NCI-H146 (cell line): Measurements from ENCODE around the gene TPRKB.
"Not testable (repeated sequence)": the region's sequence is repeated elsewhere in the genome, so short reads cannot be mapped to it uniquely, and the experiment has no call there.

Experiments used
- DNase-seq: peaks from one replicate; lab custom pipeline; 2025; lab: John Stamatoyannopoulos, UW

The TPRKB gene

DNA sequence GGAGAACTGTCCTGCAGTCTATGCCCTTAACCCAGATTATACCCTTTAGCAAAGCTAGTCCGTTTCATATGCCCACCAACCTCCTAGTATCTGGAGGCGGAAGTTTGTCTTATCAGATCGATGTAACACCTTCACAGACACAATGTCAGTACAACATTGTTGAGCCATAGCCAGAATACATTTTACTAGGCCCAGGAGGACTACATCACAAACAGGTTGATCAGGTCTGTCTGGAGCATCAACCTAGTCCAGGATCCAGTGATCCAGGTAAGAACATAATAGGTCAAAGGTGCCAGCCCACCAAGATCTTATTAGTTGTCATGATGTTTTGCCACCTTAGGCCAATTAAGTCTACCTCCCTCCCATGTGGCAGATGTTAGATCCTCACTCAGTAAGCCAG lies 2.0 kb upstream of the TPRKB start:
- no peak for DNase-seq

DNA sequence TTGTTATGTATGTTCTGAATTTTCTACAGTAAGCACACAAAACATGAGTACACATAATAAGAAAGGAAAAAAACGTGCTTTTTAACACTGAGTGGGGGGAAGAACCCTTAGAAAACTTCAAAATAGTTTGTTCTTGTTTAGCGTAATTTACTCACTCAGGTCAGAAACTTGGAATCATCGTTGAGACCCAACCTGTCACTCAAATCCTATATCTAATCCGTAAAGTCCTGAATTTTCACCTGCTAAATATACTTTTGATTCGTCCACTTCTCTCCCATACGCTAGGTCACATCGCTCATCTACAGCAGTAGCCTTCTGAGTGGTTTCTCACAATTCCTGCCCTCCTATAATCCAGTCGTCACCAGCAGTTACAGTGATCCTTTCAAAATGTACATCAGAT lies 767 bp downstream of the TPRKB start:
- no peak for DNase-seq

DNA sequence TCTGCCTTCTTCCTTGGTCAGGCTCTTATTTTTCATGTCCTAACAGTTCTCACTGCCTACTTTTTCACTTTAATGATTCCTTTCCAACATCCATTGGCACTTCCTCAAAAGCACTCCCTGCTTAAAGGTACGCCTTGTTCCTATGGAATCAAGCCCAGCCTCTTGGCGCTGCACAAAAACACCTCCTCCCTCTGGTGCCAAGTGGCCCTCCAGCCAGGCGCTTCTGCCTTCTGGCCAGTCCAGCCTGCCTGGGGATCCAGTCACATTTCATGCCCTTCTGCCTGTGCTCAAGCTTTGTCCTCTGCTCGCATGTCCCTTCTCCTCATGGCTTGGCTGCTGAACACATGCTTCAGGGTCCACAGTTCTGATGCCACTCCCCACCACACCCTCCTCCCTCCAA lies 6.3 kb downstream of the TPRKB start:
- DNase-seq: no peak

DNA sequence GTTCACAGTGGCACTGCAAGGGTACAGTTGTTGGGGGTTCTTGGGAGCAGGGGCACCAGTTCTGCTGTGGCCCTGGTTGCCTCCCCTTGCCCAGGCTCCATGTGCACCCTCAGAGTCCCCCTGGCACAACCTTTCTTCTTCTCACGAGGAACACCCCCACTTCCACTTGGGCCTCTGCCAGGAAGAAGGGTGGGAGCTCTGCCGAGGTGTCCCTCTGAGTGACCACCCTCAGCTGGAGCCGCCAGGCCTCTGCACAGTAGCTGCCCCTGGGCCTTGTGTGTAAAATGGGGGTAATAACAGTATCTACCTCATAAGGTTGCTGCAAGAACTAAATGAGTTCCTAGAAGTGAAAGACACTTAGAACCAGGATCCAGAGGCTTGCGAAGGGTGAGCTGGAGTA lies 8.4 kb downstream of the TPRKB start:
- no peak for DNase-seq

DNA sequence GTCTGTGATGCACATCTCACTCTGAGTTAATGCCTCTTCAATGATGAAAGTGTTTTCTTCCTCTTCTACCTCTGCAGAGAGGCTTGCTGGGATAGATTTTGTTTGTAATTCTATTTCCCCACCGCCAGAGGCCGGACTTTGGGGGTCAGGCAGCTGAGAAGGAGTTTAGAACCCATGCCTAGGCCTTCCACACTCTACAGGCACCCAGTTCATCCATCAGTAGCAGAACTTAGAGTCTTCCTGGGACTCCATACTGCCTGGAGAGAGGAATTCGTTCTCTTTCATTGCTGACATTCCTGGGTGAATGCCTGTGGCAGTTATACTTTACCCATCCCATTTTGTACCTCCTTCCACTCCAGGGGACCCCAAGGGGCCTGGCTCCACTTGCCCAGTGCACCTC lies 9.1 kb downstream of the TPRKB start:
- DNase-seq: no peak

DNA sequence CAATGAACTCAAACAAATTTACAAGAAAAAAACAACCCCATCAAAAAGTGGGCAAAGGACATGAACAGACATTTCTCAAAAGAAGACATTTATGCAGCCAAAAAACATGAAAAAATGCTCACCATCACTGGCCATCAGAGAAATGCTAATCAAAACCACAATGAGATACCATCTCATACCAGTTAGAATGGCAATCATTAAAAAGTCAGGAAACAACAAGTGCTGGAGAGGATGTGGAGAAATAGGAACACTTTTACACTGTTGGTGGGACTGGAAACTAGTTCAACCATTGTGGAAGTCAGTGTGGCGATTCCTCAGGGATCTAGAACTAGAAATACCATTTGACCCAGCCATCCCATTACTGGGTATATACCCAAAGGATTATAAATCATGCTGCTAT lies 10.5 kb downstream of the TPRKB start:
- not testable (repeated sequence) for DNase-seq

DNA sequence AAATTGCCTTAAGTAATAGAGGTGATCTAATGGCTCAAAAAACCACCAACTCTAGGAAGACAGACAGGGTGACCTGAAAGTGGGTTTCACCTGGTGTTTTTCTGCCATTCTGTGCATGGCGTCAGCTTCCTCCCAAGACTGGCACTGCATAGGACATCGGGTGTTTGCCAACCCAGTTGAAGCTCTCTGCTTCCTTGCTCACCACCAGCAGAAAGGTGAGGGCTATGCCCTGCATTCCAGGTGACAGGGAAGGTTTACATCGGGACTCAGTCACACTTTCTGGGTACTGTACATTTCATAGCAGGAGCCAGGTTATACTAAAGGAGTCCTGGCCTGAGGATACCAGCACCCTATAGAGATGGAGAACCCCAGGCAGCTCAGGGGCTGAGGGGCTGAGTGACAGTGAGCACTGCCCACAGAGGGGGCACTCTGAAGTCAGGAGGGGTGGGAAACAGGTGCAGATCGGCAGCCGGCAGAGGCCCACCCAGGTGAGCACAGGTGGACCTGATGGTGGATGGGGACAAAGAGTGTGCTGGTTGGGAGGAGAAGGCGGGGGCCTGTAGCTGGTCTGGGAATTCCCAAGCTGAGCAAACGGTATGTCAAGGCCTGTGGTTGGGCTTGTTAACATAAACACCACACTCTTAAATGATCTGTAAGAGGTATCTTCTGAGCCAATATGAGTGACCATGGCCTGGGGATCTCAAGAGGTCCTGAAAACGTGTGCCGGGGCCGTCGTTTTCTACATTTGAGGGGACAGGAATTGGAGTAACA lies 18.1 kb downstream of the TPRKB start:
- no peak for DNase-seq

DNA sequence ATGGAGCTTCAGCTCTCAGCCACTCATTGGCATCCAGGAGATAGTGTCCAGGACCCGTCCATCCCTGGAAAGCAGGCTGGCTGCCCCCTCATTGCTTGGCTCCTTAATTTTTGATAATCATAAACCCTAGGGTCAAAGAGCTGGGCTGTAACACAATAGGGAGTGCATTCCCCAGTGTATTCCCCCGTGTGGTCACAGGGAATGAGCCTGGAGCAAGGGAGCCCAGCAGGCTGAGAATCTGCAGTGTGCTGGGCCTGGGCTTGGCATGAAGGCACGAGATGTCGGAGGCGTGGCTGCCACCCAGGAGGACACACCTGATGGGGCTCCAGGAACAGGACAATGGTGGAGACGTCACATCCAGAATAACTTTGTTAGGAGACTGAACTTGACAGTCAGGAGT lies 18.7 kb downstream of the TPRKB start:
- DNase-seq: no peak

DNA sequence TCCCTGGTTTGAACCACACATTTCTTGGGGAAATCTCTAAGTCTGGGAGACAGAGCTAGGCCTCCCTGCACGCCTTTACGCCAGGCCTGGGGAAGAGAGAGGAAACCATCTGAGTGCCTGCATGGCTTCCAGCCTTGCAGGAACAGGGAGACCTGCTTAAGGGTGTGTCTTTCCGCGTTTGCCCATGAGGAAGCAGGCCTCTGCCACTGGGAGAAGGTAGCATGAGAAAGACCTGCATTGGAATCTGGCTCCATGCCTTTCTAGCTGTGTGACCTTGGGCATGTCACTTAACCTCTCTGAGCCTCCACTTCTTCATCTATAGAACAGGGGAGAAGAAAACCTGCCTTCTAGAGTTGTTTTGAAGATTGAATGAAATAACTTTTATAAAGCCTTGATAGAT lies 19.4 kb downstream of the TPRKB start:
- DNase-seq: not testable (repeated sequence)

DNA sequence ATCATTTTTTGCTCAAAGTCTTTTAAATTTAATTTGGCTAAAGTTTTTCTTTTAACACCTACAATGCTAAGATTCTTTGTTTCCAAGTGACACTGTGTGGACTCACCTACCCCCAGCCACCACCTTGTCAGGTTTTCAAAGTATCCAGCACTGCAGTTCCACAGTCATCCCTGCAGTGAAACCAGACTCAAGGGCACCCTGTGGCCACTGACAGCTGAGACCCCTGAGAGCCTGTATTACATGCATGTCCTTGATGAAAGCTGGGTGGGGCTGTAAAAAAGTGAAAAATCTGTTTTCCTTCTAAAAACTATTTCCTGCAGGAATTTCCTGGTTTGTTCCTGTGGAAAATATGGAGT lies 19.9 kb downstream of the TPRKB start:
- DNase-seq: no peak

DNA sequence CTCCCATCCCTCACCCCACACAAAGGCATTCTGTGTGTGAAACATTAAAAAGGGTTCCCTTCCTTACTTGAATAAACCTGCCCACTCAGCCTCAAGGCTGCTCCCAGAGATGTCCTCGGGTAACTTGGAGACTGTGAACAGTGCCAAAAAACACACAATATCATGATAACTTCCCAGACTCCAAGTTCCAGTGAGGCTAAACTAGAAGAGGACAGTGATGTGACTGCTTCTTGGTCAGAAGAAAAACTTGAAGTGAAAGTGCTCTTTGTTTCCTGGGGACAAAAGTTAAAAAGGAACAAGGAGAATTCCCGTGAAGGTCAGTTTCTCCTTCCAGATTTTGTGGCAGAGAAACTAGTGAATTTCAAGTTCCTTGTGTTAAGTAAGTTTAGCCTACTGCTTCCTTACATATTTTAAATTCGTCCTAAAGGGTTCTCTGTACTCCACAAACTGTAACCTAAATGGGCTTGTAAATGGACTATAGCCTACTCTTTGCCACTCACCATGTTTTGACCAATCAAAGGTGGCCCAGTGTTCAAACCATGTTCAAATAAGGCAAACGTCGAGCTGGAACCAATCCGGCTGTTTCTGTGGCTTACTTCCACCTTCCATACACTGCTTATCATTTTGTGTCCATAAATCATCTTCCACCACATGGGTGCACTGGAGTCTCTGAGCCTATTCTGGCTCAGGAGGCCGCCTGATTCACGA lies 20.4 kb downstream of the TPRKB start:
- no peak for DNase-seq

DNA sequence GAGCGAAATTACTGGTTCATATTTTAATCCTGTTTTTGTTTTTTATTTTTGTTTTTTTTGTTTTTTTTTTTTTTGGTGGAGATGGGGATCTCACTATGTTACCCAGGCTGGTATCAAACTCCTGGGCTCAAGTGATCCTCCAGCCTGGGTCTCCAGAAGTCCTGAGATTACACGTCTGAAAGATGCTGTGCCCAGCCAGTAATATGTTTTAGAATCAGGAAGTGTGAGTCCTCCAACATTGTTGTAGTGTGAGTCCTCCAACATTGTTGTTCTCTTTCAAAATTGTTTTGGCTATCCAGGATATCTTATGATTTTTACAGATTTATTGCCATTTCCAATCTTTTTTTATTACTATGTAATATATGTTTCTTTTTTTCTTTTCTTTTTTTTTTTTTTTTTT lies 23.1 kb downstream of the TPRKB start:
- DNase-seq: no peak

DNA sequence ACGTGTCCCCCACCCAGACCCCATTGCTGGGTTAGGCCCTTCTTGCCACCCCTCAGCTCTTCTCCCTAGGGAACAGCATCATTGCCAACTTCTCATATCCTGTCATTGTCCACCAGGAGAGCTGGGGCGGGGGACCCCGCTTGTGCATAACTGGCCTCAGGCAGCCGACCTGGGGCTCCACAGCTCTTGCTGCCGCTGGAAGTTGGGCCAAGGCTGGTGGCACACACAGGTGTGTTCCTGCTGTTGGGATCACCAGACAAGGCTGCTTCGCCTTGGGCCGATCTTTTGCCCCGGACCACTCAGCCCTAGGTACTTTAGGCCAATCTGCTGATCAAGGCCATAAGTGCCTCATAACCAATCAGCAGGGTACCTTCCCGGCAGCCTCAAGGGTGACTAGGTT lies 28.6 kb downstream of the TPRKB start:
- no peak for DNase-seq

DNA sequence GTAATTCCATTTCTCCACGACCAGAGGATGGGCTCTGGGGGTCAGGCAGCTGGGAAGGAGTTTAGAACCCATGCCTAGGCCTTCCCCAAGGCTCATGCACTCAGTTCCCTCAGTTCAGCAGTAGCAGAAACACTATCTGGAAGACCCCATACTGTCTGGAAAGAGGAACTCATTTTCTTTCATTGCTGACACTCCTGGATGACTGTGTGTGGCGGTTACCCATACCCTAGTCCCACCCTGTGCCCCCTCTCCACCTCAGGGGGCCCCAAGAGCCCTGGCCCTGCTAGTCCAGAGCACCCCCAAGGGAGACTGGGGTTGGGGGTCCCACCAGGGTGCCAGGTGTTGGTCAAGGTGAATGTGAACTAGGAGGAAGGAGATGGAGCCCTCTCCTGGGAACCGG lies 29.5 kb downstream of the TPRKB start:
- no peak for DNase-seq

DNA sequence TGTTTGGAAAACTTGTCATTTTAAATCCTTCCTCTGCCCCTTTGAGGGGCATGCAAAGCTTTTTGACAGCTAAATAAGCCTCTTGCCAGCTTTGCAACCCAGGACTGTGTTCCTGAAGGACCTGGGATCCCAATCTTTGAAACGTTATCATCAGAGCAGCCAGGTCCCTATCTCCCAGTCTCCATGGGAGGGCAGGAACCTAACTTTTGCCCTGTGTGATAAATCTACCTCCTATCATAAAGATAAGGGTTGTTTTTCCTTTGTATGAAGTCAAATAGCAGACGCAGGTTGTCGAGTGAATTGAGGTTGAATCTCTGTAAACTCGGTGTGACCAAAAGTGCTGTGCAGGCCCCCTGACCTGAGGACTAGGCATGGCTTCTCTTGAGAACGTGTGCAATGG lies 30.1 kb downstream of the TPRKB start:
- DNase-seq: no peak

DNA sequence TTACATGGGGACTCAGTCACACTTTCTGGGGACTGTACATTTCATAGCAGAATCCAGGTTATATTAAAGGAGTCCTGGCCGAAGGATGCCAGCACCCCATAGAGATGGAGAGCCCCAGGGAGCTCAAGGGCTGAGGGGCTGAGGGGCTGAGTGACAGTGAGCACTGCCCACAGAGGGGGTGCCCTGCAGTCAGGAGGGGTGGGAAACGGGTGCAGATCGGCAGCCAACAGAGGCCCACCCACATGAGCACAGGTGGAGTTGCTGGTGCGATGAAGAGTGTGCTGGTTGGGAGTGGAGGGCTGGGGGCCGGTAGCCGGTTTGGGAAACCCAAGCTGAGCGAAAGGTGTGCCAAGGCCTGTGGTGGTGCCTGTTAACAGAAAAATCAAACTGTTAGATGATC lies 32.1 kb downstream of the TPRKB start:
- no peak for DNase-seq

DNA sequence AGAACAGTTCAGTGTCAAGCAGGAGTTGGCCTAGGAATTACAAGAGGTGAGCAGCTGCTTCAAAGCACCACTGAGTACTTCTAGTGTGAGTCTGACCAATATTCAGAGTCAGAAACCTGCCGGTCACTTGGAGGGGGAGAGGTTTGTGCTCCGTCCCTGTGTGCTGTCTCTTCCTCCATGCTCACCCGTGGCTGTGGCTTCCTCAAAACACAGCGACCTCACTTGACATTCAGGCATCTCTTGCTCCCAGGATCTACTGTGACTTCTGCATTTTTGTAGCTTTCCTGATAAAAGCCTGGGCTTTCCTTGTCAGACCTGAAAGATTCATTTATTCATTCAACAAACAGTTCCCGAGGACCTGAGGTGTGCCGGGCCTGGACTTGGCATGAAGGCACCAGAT lies 32.9 kb downstream of the TPRKB start:
- DNase-seq: no peak

DNA sequence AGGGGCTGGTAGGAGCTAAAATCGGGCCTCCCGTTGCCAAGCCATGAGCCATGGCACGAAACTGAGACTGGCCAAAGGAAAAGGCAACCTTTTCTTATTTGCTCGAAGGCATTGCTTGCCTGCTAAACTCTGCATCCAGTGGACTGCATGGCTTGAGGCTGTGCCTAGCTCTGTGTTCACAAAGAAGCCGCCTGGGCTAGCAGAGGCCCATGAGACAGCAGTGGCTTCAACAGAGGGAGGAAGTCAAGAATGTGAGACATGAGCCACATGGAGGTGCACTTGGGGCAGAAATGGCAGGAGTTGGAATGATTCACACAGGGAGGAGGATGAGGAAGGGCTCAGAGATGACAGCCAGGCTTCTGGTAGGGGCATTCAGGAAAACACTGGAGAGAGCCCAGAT lies 33.5 kb downstream of the TPRKB start:
- no peak for DNase-seq

DNA sequence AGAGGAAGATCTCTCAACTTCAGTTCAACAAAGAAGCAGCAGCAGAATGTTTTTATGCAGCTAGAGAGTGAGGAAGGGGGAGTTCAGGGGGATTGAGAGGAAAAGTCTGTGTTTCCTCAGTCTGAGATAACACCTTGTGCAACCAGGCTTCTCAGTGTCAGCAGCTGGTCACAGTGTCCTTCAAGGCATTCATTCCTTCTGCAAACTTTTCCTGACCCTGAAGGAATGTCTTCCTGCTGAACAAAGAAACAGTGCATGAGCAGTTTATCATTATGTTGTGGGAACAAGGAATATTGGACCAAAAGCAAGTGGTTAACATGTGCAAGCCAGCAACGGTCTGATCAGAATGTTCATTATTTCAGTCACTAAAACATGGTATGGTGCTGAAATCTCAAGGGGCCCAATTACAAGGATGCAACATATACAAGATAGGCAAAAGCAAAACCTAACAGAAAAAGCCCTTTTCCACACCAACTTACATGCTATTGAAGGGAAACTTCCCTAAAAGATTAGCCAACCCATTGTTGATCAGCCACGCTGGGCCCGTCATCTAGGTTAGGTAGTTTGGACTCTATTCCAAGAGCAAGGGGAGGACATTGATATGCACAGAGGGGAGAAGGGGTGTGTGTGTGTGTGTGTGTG lies 34.2 kb downstream of the TPRKB start:
- not testable (repeated sequence) for DNase-seq

DNA sequence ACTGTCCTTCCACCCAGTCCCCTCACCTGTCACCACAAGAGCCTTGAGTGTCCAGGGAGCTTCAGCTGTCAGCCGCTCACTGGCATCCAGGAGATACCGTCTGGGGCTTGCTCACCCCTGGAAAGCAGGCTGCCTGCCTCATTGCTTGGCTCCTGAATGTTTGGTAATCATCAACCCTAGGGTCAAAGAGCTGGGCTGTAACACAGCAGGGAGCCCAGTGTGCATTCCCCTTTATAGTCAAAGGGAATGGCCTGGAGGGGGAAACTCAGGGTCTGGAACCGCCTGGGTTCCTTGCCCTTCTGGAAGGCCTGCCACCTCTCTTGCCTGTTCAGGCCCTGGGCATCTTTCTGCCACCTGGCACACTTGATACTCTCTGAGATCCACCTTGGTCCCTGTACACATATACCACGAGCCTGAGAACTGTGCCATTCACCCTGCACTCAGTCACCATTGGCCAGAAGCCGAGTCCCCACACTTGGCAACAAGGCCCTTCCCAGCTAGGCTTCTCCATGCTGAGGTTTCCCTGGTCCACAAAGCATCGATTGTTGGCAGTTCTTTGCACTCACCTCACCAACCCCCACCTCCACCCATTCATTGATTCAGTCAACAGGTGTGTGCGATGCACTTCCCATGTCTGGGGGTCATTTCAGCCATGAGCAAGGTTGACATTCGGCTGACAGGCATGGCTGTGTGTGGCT lies 35.0 kb downstream of the TPRKB start:
- DNase-seq: no peak

DNA sequence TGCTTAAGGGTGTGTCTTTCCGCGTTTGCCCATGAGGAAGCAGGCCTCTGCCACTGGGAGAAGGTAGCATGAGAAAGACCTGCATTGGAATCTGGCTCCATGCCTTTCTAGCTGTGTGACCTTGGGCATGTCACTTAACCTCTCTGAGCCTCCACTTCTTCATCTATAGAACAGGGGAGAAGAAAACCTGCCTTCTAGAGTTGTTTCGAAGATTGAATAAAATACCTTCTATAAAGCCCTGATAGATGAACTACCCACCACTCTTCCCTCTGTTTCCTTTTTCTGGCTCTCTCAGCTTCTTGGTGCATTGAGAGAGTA lies 35.7 kb downstream of the TPRKB start:
- DNase-seq: not testable (repeated sequence)

DNA sequence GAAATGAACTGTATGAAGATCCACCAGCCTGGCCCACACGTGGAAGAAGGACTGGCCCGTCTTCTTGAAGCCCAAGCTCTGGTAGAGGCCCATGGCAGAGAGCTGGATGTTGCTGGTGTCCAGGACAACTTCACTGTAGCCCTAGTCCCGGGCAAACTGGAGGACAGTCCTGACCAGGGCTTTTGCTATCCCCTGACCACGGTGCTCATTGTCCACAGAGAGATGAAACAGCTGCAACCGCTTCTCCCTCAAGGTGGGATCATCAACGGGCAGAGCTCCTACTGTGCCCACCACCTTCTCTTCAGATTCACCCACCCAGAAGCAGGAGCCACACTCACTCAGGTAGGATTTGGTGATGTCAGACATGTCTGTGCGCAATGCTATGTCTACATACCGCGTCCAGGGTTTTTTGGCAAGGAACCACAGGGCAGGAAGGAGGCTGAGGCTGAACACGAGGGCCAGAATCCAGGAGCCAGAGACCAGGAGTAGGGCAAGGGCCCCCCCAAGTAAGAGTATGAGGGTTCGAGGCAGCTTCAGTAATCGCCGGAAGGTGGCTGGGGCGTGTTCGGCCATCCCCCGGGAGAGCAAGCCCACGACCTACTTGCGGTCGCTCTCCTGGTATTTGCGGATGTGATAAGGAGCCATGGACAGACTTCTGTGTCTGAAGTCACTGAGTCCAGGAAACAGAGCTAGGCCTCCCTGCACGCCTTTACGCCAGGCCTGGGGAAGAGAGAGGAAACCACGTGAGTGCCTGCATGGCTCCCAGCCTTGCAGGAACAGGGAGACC lies 36.3 kb downstream of the TPRKB start:
- DNase-seq: no peak
